ENCODE measurements around the gene PTF1A. TPM values are rescaled to one million over a fixed set of nuclear protein-coding genes. Genes with fewer than 3 reads are reported as not detected.

PTF1A gene
- polyA plus RNA-seq, 4 donors: not detected

GRCh38 chr10:23192712-23193434 lies 761 bp downstream of the PTF1A start:
- Histone ChIP-seq H3K9me3 (ENCODE audit: control insufficient read depth in 2 of 2, insufficient read depth in 1 of 2, low read depth in 1 of 2, low read length in 1 of 2) (peaks cover 0 to 3% of the 10 kb centered on the region in 2 donors), H3K4me3 (ENCODE audit: low read depth in 1 of 3, low read length in 3 of 3) (no peak overlapping the region), H3K27me3 (ENCODE audit: control insufficient read depth in 3 of 3, insufficient read depth in 3 of 3, low read length in 3 of 3) (peaks cover 40 to 91% (median 47%) of the 10 kb centered on the region in 3 donors), H3K27ac (ENCODE audit: low read depth in 1 of 3, low read length in 2 of 3) (no peak overlapping the region), H3K36me3 (ENCODE audit: control insufficient read depth in 3 of 3, insufficient read depth in 2 of 3, low read depth in 1 of 3, low read length in 3 of 3) (no peaks in the 10 kb centered on the region), H3K4me1 (ENCODE audit: control insufficient read depth in 3 of 3, insufficient read depth in 2 of 3, low read depth in 1 of 3, low read length in 2 of 3) (no peaks in the 10 kb centered on the region)
- no peak for FAIRE-seq
- WGBS, 3 donors: 3 to 4% (median 3%) methylated on average over 73 to 100 of the region's 100 CpGs
- peak in 1 of 2 donors; percentile 24 for DNase-seq

- Histone ChIP-seq H3K9me3 (ENCODE audit: control insufficient read depth in 2 of 2, insufficient read depth in 1 of 2, low read depth in 1 of 2, low read length in 1 of 2) (peaks cover 0 to 3% of the 10 kb centered on the region in 2 donors), H3K27ac (ENCODE audit: low read depth in 1 of 3, low read length in 2 of 3) (no peak overlapping the region), H3K36me3 (ENCODE audit: control insufficient read depth in 3 of 3, insufficient read depth in 2 of 3, low read depth in 1 of 3, low read length in 3 of 3) (no peaks in the 10 kb centered on the region), H3K4me3 (ENCODE audit: low read depth in 1 of 3, low read length in 3 of 3) (no peak overlapping the region), H3K27me3 (ENCODE audit: control insufficient read depth in 3 of 3, insufficient read depth in 3 of 3, low read length in 3 of 3) (peaks cover 40 to 90% (median 49%) of the 10 kb centered on the region in 3 donors), H3K4me1 (ENCODE audit: control insufficient read depth in 3 of 3, insufficient read depth in 2 of 3, low read depth in 1 of 3, low read length in 2 of 3) (no peaks in the 10 kb centered on the region)
- DNase-seq (no peak), FAIRE-seq (no peak)
- WGBS, 3 donors: 4 to 9% (median 8%) methylated on average over 19 of the region's 19 CpGs
Measured at GRCh38 chr10:23193435-23194074, 1.4 kb downstream of the PTF1A start.

GRCh38 chr10:23194471-23194965 lies 2.4 kb downstream of the PTF1A start:
- H3K9me3 ChIP-seq (ENCODE audit: control insufficient read depth in 2 of 2, insufficient read depth in 1 of 2, low read depth in 1 of 2, low read length in 1 of 2): peaks cover 0 to 3% of the 10 kb centered on the region in 2 donors
- no peak for FAIRE-seq
- DNase-seq: no peak
- H3K27me3 ChIP-seq (ENCODE audit: control insufficient read depth in 3 of 3, insufficient read depth in 3 of 3, low read length in 3 of 3): peaks cover 46 to 90% (median 56%) of the 10 kb centered on the region in 3 donors
- no peaks in the 10 kb centered on the region for H3K36me3 ChIP-seq (ENCODE audit: control insufficient read depth in 3 of 3, insufficient read depth in 2 of 3, low read depth in 1 of 3, low read length in 3 of 3)
- H3K4me1 ChIP-seq (ENCODE audit: control insufficient read depth in 3 of 3, insufficient read depth in 2 of 3, low read depth in 1 of 3, low read length in 2 of 3): no peaks in the 10 kb centered on the region
- H3K4me3 ChIP-seq (ENCODE audit: low read depth in 1 of 3, low read length in 3 of 3): no peak overlapping the region
- WGBS, 3 donors: 15 to 28% (median 18%) methylated on average over 13 of the region's 13 CpGs
- no peak overlapping the region for H3K27ac ChIP-seq (ENCODE audit: low read depth in 1 of 3, low read length in 2 of 3)

- WGBS, 3 donors: 5 to 14% (median 9%) methylated on average over 64 to 70 of the region's 70 CpGs
- FAIRE-seq: no peak
- Histone ChIP-seq H3K27ac (ENCODE audit: low read depth in 1 of 3, low read length in 2 of 3) (no peak overlapping the region), H3K36me3 (ENCODE audit: control insufficient read depth in 3 of 3, insufficient read depth in 2 of 3, low read depth in 1 of 3, low read length in 3 of 3) (no peaks in the 10 kb centered on the region), H3K27me3 (ENCODE audit: control insufficient read depth in 3 of 3, insufficient read depth in 3 of 3, low read length in 3 of 3) (peaks cover 46 to 90% (median 57%) of the 10 kb centered on the region in 3 donors), H3K4me1 (ENCODE audit: control insufficient read depth in 3 of 3, insufficient read depth in 2 of 3, low read depth in 1 of 3, low read length in 2 of 3) (no peaks in the 10 kb centered on the region), H3K4me3 (ENCODE audit: low read depth in 1 of 3, low read length in 3 of 3) (no peak overlapping the region), H3K9me3 (ENCODE audit: control insufficient read depth in 2 of 2, insufficient read depth in 1 of 2, low read depth in 1 of 2, low read length in 1 of 2) (peaks cover 0 to 3% of the 10 kb centered on the region in 2 donors)
- no peak for DNase-seq
Measured at GRCh38 chr10:23194966-23195845, 3.1 kb downstream of the PTF1A start.

- no peak for FAIRE-seq
- peaks cover 0 to 3% of the 10 kb centered on the region in 2 donors for H3K9me3 ChIP-seq (ENCODE audit: control insufficient read depth in 2 of 2, insufficient read depth in 1 of 2, low read depth in 1 of 2, low read length in 1 of 2)
- peaks cover 46 to 90% (median 56%) of the 10 kb centered on the region in 3 donors for H3K27me3 ChIP-seq (ENCODE audit: control insufficient read depth in 3 of 3, insufficient read depth in 3 of 3, low read length in 3 of 3)
Measured at GRCh38 chr10:23195846-23196600, 3.9 kb downstream of the PTF1A start.

GRCh38 chr10:23196915-23197314 lies 4.8 kb downstream of the PTF1A start:
- H3K27me3 ChIP-seq (ENCODE audit: control insufficient read depth in 3 of 3, insufficient read depth in 3 of 3, low read length in 3 of 3): peaks cover 40 to 91% (median 50%) of the 10 kb centered on the region in 3 donors
- WGBS, 3 donors: 8 to 12% (median 11%) methylated on average over 3 of the region's 3 CpGs

More at GRCh38 chr10:23195846-23196600, 3.9 kb downstream of the PTF1A start:
- H3K4me1 ChIP-seq (ENCODE audit: control insufficient read depth in 3 of 3, insufficient read depth in 2 of 3, low read depth in 1 of 3, low read length in 2 of 3): no peaks in the 10 kb centered on the region
- H3K27ac ChIP-seq (ENCODE audit: low read depth in 1 of 3, low read length in 2 of 3): no peak overlapping the region
- no peak overlapping the region for H3K4me3 ChIP-seq (ENCODE audit: low read depth in 1 of 3, low read length in 3 of 3)
- H3K36me3 ChIP-seq (ENCODE audit: control insufficient read depth in 3 of 3, insufficient read depth in 2 of 3, low read depth in 1 of 3, low read length in 3 of 3): no peaks in the 10 kb centered on the region
- 6 to 11% (median 9%) methylated on average over 13 of the region's 13 CpGs for WGBS, 3 donors
- DNase-seq: no peak

GRCh38 chr10:23197416-23197861 lies 5.3 kb downstream of the PTF1A start:
- no peak overlapping the region for H3K27ac ChIP-seq (ENCODE audit: low read depth in 1 of 3, low read length in 2 of 3)
- no peak for FAIRE-seq
- no peaks in the 10 kb centered on the region for H3K4me1 ChIP-seq (ENCODE audit: control insufficient read depth in 3 of 3, insufficient read depth in 2 of 3, low read depth in 1 of 3, low read length in 2 of 3)
- H3K27me3 ChIP-seq (ENCODE audit: control insufficient read depth in 3 of 3, insufficient read depth in 3 of 3, low read length in 3 of 3): peaks cover 36 to 94% (median 49%) of the 10 kb centered on the region in 3 donors
- peaks cover 0 to 3% of the 10 kb centered on the region in 2 donors for H3K9me3 ChIP-seq (ENCODE audit: control insufficient read depth in 2 of 2, insufficient read depth in 1 of 2, low read depth in 1 of 2, low read length in 1 of 2)
- H3K4me3 ChIP-seq (ENCODE audit: low read depth in 1 of 3, low read length in 3 of 3): no peak overlapping the region
- no peak for DNase-seq
- H3K36me3 ChIP-seq (ENCODE audit: control insufficient read depth in 3 of 3, insufficient read depth in 2 of 3, low read depth in 1 of 3, low read length in 3 of 3): no peaks in the 10 kb centered on the region
- 4 to 6% (median 5%) methylated on average over 12 of the region's 12 CpGs for WGBS, 3 donors

More at GRCh38 chr10:23196915-23197314, 4.8 kb downstream of the PTF1A start:
- Histone ChIP-seq H3K27ac (ENCODE audit: low read depth in 1 of 3, low read length in 2 of 3) (no peak overlapping the region), H3K4me3 (ENCODE audit: low read depth in 1 of 3, low read length in 3 of 3) (no peak overlapping the region), H3K9me3 (ENCODE audit: control insufficient read depth in 2 of 2, insufficient read depth in 1 of 2, low read depth in 1 of 2, low read length in 1 of 2) (peaks cover 0 to 3% of the 10 kb centered on the region in 2 donors), H3K4me1 (ENCODE audit: control insufficient read depth in 3 of 3, insufficient read depth in 2 of 3, low read depth in 1 of 3, low read length in 2 of 3) (no peaks in the 10 kb centered on the region), H3K36me3 (ENCODE audit: control insufficient read depth in 3 of 3, insufficient read depth in 2 of 3, low read depth in 1 of 3, low read length in 3 of 3) (no peaks in the 10 kb centered on the region)
- DNase-seq: no peak
- FAIRE-seq: no peak
